Cerebellar cortex (tissue), 1 donor: ENCODE data around the gene PELI1.
"Not testable (repeated sequence)": the region's sequence is repeated elsewhere in the genome, so short reads cannot be mapped to it uniquely, and the experiment has no call there.

Source experiments
- DNase-seq: peaks from one replicate; pipeline ENCODE4 v3.0.0-alpha.2; 2015; ENCODE audit warnings: low spot score

Gene PELI1

GRCh38 chr2:64123740-64124139 lies 20.5 kb downstream of the PELI1 start:
- no peak for DNase-seq

- DNase-seq: no peak
These were observed 21.9 kb downstream of the PELI1 start for GRCh38 chr2:64122358-64122757.

GRCh38 chr2:64120928-64121327 lies 23.3 kb downstream of the PELI1 start:
- no peak for DNase-seq

GRCh38 chr2:64120008-64120407 lies 24.2 kb downstream of the PELI1 start:
- no peak for DNase-seq

GRCh38 chr2:64119369-64119768 lies 24.9 kb downstream of the PELI1 start:
- DNase-seq: no peak

- no peak for DNase-seq
These were observed 28.2 kb downstream of the PELI1 start for GRCh38 chr2:64115808-64116598.

GRCh38 chr2:64114912-64115277 lies 29.3 kb downstream of the PELI1 start:
- no peak for DNase-seq

GRCh38 chr2:64114063-64114911 lies 29.9 kb downstream of the PELI1 start:
- DNase-seq: no peak

GRCh38 chr2:64112016-64112415 lies 32.2 kb downstream of the PELI1 start:
- DNase-seq: no peak

- DNase-seq: no peak
These were observed 32.8 kb downstream of the PELI1 start for GRCh38 chr2:64111426-64111825.

- no peak for DNase-seq
These were observed 35.5 kb downstream of the PELI1 start for GRCh38 chr2:64108666-64109241.

- no peak for DNase-seq
These were observed 37.7 kb downstream of the PELI1 start for GRCh38 chr2:64106481-64106880.

- no peak for DNase-seq
These were observed 38.4 kb downstream of the PELI1 start for GRCh38 chr2:64105670-64106461.

GRCh38 chr2:64104933-64105332 lies 39.3 kb downstream of the PELI1 start:
- no peak for DNase-seq

- DNase-seq: not testable (repeated sequence)
These were observed 41.5 kb downstream of the PELI1 start for GRCh38 chr2:64102736-64103135.

- DNase-seq: no peak
These were observed 43.1 kb downstream of the PELI1 start for GRCh38 chr2:64101141-64101591.

- not testable (repeated sequence) for DNase-seq
These were observed 43.6 kb downstream of the PELI1 start for GRCh38 chr2:64100584-64100983.

GRCh38 chr2:64094663-64095382 lies 49.4 kb downstream of the PELI1 start:
- DNase-seq: no peak

GRCh38 chr2:64093341-64093740 lies 50.9 kb downstream of the PELI1 start:
- DNase-seq: no peak

GRCh38 chr2:64092502-64092901 lies 51.7 kb downstream of the PELI1 start:
- no peak for DNase-seq

- DNase-seq: no peak
These were observed 54.0 kb downstream of the PELI1 start for GRCh38 chr2:64090264-64090663.
